CD4-positive, alpha-beta T cell (primary cell): ENCODE results near the gene ZFPL1. TPM values are rescaled to one million over a fixed set of nuclear protein-coding genes. Genes with fewer than 3 reads are reported as not detected.

Source experiments
- ATAC-seq: fragments of 200-7000 bp; cut with Tn5 transposase; one replicate; pipeline ENCODE4 v1.10.0; 2022; ENCODE audit warnings: mild to moderate bottlenecking; ENCODE audit not compliant: poor library complexity
- CTCF ChIA-PET: fragments of 350-600 bp; sonication (Branson Sonifier 250); formaldehyde crosslinking; loops from one replicate; lab custom pipeline; 2021; ENCODE audit warnings: antibody characterized with exemption, inconsistent platforms; lab: Charles Lee
- POLR2A ChIA-PET: fragments of 350-600 bp; sonication (Branson Sonifier 250); formaldehyde crosslinking; loops from one replicate; lab custom pipeline; 2021; ENCODE audit warnings: antibody characterized with exemption, inconsistent platforms; lab: Charles Lee
- DNase-seq, 14 experiments: peaks; one replicate each; pipeline ENCODE4 v3.0.0-alpha.2; 2013 to 2020; ENCODE audit warnings: mixed read lengths in 2 of 14
- H3K27ac ChIP-seq, 2 donors: one replicate each; pipeline versions ENCODE4 v1.5.1 to v1.7.0; 2013; ENCODE audit warnings: low read length in 2 of 2, low read depth in 1 of 2, mild to moderate bottlenecking in 1 of 2
- H3K27me3 ChIP-seq, 2 experiments: 1 replicate in 1 of 2; 2 replicates in 1 of 2; pipeline versions ENCODE4 v1.6.1 to v1.7.0; 2013; ENCODE audit warnings: low read length in 2 of 2, control low read depth in 1 of 2, mild to moderate bottlenecking in 1 of 2, moderate library complexity in 1 of 2; ENCODE audit not compliant: insufficient read depth in 2 of 2, control insufficient read depth in 1 of 2
- H3K36me3 ChIP-seq: one replicate; pipeline ENCODE4 v1.6.1; 2013; ENCODE audit warnings: low read length, control low read depth; ENCODE audit not compliant: insufficient read depth
- H3K4me1 ChIP-seq: one replicate; pipeline ENCODE4 v1.6.1; 2013; ENCODE audit warnings: low read length, control low read depth; ENCODE audit not compliant: insufficient read depth
- H3K4me3 ChIP-seq: one replicate; pipeline ENCODE4 v1.5.1; 2013; ENCODE audit warnings: mild to moderate bottlenecking, low read length, moderate library complexity
- H3K9me3 ChIP-seq, 2 experiments: 1 replicate in 1 of 2; 2 replicates in 1 of 2; pipeline versions ENCODE4 v1.6.1 to v1.7.0; 2013; ENCODE audit warnings: low read length in 2 of 2, mild to moderate bottlenecking in 2 of 2, control low read depth in 1 of 2, moderate library complexity in 1 of 2; ENCODE audit not compliant: control insufficient read depth in 1 of 2, insufficient read depth in 1 of 2
- H3K27ac Mint-ChIP-seq: one replicate; pipeline ENCODE4 v1.8.0; 2020; ENCODE audit warnings: mixed read lengths
- H3K27me3 Mint-ChIP-seq: one replicate; pipeline ENCODE4 v1.8.0; 2021; ENCODE audit warnings: mixed read lengths
- H3K36me3 Mint-ChIP-seq: one replicate; pipeline ENCODE4 v1.8.0; 2021; ENCODE audit warnings: low read depth, mixed read lengths
- H3K4me1 Mint-ChIP-seq: one replicate; pipeline ENCODE4 v1.8.0; 2021; ENCODE audit warnings: low read depth, mixed read lengths
- H3K4me3 Mint-ChIP-seq: one replicate; pipeline ENCODE4 v1.8.0; 2020; ENCODE audit warnings: mild to moderate bottlenecking, mixed read lengths
- H3K9me3 Mint-ChIP-seq: one replicate; pipeline ENCODE4 v1.8.0; 2020; ENCODE audit warnings: mixed read lengths
- CTCF ChIP-seq: fragments of 200-600 bp; IDR thresholded peaks from one replicate; pipeline ENCODE4 v1.8.0; 2022; ENCODE audit warnings: antibody characterized with exemption, mild to moderate bottlenecking
- intact Hi-C, 2 experiments: fragments of 100-400 bp; cut with DNase I in 1 of 2; cut with micrococcal nuclease in 1 of 2; formaldehyde crosslinking; loops; one replicate each; pipeline versions ENCODE4 v1.15.1 to v1.9.0; 2023 to 2025; cut with DNase I, micrococcal nuclease
- total RNA-seq, 174 experiments: library from RNA in 2 of 174; stranded (reverse) in 2 of 174; gene quantifications; one replicate each; pipeline ENCODE4 v1.2.3 and lab custom pipeline; 2021 to 2026

The ZFPL1 gene
- total RNA-seq, 2 experiments from 2014 or later = 46.2 to 47.7 TPM

GRCh38 chr11:65120831-65121230 is 36.8 kb downstream of the ZFPL1 start:
- no peaks in the 10 kb centered on the region for H3K27me3 ChIP-seq
- H3K4me1 ChIP-seq = peaks cover 55% of the 10 kb centered on the region
- H3K27ac ChIP-seq = peak overlapping the region; percentile 93 to 99
- peaks cover 79% of the 10 kb centered on the region for H3K36me3 Mint-ChIP-seq
- intact Hi-C loops = loop anchor here in 1 of 2 experiments (5.0 kb wide), 1 partner anchor 204 kb away; the partner anchor contains the start of gene ATG2A
- peak overlapping the region; percentile 100 for H3K27ac Mint-ChIP-seq
- no peaks in the 10 kb centered on the region for H3K27me3 Mint-ChIP-seq
- H3K4me3 Mint-ChIP-seq = peak overlapping the region; percentile 100
- peaks cover 51% of the 10 kb centered on the region for H3K4me1 Mint-ChIP-seq
- POLR2A ChIA-PET = interaction anchor here (0.6 to 3.7 kb wide), 9 partner anchors 9 to 377 kb away, joined by 3 to 136 read pairs (median 14); partner anchors contain the start of genes MALAT1, RASGRP2, SYVN1 and TM7SF2
- no peaks in the 10 kb centered on the region for H3K9me3 Mint-ChIP-seq
- ATAC-seq (no peak), DNase-seq (no peak)
- no peak for TF ChIP-seq CTCF
- no peaks in the 10 kb centered on the region for H3K9me3 ChIP-seq
- CTCF ChIA-PET = interaction anchor here (1.6 to 5.3 kb wide), 3 partner anchors 8 to 15 kb away, joined by 4 to 23 read pairs (median 19); partner anchors contain the start of gene TM7SF2
- H3K4me3 ChIP-seq = peak overlapping the region; percentile 67
- H3K36me3 ChIP-seq = peaks cover 53% of the 10 kb centered on the region

GRCh38 chr11:65121447-65121864 is 37.4 kb downstream of the ZFPL1 start:
- peak in 4 of 14 experiments; percentile 25 to 58 (median 50) for DNase-seq
- Mint-ChIP-seq H3K4me3 (peak overlapping the region; percentile 100), H3K36me3 (peaks cover 85% of the 10 kb centered on the region), H3K27ac (peak overlapping the region; percentile 100), H3K27me3 (no peaks in the 10 kb centered on the region), H3K4me1 (peaks cover 51% of the 10 kb centered on the region), H3K9me3 (no peaks in the 10 kb centered on the region)
- H3K9me3 ChIP-seq = no peaks in the 10 kb centered on the region
- ChIA-PET POLR2A (interaction anchor here (0.6 to 3.7 kb wide), 49 partner anchors 8 to 1722 kb away, joined by 3 to 136 read pairs (median 5); partner anchors contain the start of genes ARL2, CAPN1, CCDC85B and CDCA5), CTCF (interaction anchor here (1.2 to 5.3 kb wide), 5 partner anchors 9 to 590 kb away, joined by 3 to 23 read pairs (median 7); partner anchors contain the start of genes ARL2, KAT5 and TM7SF2)
- no peak for ATAC-seq
- TF ChIP-seq CTCF = no peak
- H3K36me3 ChIP-seq = peaks cover 59% of the 10 kb centered on the region
- peak overlapping the region; percentile 93 to 99 for H3K27ac ChIP-seq
- peak overlapping the region; percentile 67 for H3K4me3 ChIP-seq
- peaks cover 49% of the 10 kb centered on the region for H3K4me1 ChIP-seq
- intact Hi-C loops = loop anchor here in 1 of 2 experiments (5.0 kb wide), 1 partner anchor 204 kb away; the partner anchor contains the start of gene ATG2A
- H3K27me3 ChIP-seq = no peaks in the 10 kb centered on the region

- no peaks in the 10 kb centered on the region for H3K9me3 Mint-ChIP-seq
- H3K27ac Mint-ChIP-seq = peak within 1 kb of the TSS; percentile 100
- Histone ChIP-seq H3K4me1 (peaks cover 43% of the 10 kb centered on the region), H3K4me3 (peak within 1 kb of the TSS; percentile 67), H3K36me3 (peaks cover 65% of the 10 kb centered on the region), H3K27ac (peak within 1 kb of the TSS; percentile 93 to 99), H3K9me3 (no peaks in the 10 kb centered on the region), H3K27me3 (no peaks in the 10 kb centered on the region)
- peaks cover 51% of the 10 kb centered on the region for H3K4me1 Mint-ChIP-seq
- POLR2A ChIA-PET = interaction anchor here (0.6 to 3.7 kb wide), 50 partner anchors 8 to 1721 kb away, joined by 3 to 136 read pairs (median 5); partner anchors contain the start of genes ARL2, CAPN1, CCDC85B and CDCA5
- intact Hi-C loops = loop anchor here (1.0 to 5.0 kb wide), 3 partner anchors 26 to 205 kb away; partner anchors contain the start of genes CDCA5 (in 2 of the 2), ZFPL1 (in 2 of the 2), ATG2A (in 1 of the 2) and VPS51 (in 1 of the 2)
- CTCF ChIA-PET = interaction anchor here (0.6 to 5.3 kb wide), 6 partner anchors 10 to 951 kb away, joined by 3 to 23 read pairs (median 6); partner anchors contain the start of genes ARL2, KAT5 and TM7SF2
- H3K27me3 Mint-ChIP-seq = no peaks in the 10 kb centered on the region
- peak within 1 kb of the TSS; percentile 100 for H3K4me3 Mint-ChIP-seq
- peak; percentile 81 for ATAC-seq
- peak; percentile 97 to 100 (median 98) for DNase-seq
- TF ChIP-seq CTCF = no peak
- H3K36me3 Mint-ChIP-seq = peaks cover 87% of the 10 kb centered on the region
These were observed 38.1 kb downstream of the ZFPL1 start, which contains the start of the genes FAU and MRPL49 for GRCh38 chr11:65121865-65122696. Gene FAU, minus strand, starts transcription at chr11:65122134. Its CDS starts 321 bp downstream, at chr11:65121813. Gene MRPL49, plus strand, starts transcription at chr11:65122321. Its CDS starts 26 bp downstream, at chr11:65122347.
